ENCODE data around the gene MMS19.

Gene MMS19

DNA sequence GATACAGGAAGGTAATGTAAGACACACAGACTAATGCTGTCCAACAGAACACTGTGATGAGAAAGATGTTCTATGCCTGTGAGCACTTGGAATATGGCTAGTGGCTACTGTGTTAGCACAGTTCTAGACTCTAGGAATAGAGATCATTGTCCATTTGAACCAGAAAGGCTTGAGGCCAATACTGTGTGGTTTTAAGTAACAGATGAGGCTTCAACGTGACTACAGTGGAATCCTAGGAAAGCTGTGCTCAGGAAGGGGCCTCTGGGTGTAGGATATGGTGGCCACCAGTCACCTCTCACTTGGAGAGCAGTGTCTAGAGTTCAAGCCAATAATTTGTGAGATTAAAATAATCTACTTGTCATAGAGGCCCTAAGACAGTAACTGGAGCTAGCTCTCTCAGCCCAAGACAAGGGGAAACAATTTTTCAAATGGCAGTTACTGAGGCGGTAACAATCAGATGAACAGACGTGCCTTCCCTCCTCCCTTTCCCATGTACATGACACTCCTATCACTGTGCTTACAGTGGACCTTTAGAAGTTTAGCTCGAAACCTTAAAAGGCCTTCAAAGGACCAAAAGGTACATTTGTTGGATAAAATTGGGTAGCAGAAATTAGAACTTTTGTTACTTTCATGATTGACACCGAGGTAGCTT, 42.1 kb downstream of the MMS19 start:
- no peak overlapping the region for H3K4me3 ChIP-seq (replicated peaks; ENCODE audit: low read depth, low read length)
- DNase-seq (ENCODE audit: low read depth), result no peak
- TF ChIP-seq, protein P1, sequence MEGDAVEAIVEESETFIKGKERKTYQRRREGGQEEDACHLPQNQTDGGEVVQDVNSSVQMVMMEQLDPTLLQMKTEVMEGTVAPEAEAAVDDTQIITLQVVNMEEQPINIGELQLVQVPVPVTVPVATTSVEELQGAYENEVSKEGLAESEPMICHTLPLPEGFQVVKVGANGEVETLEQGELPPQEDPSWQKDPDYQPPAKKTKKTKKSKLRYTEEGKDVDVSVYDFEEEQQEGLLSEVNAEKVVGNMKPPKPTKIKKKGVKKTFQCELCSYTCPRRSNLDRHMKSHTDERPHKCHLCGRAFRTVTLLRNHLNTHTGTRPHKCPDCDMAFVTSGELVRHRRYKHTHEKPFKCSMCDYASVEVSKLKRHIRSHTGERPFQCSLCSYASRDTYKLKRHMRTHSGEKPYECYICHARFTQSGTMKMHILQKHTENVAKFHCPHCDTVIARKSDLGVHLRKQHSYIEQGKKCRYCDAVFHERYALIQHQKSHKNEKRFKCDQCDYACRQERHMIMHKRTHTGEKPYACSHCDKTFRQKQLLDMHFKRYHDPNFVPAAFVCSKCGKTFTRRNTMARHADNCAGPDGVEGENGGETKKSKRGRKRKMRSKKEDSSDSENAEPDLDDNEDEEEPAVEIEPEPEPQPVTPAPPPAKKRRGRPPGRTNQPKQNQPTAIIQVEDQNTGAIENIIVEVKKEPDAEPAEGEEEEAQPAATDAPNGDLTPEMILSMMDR (IDR thresholded peaks at IDR 0.05; ENCODE audit: low read length, missing control alignments), result no peak

DNA sequence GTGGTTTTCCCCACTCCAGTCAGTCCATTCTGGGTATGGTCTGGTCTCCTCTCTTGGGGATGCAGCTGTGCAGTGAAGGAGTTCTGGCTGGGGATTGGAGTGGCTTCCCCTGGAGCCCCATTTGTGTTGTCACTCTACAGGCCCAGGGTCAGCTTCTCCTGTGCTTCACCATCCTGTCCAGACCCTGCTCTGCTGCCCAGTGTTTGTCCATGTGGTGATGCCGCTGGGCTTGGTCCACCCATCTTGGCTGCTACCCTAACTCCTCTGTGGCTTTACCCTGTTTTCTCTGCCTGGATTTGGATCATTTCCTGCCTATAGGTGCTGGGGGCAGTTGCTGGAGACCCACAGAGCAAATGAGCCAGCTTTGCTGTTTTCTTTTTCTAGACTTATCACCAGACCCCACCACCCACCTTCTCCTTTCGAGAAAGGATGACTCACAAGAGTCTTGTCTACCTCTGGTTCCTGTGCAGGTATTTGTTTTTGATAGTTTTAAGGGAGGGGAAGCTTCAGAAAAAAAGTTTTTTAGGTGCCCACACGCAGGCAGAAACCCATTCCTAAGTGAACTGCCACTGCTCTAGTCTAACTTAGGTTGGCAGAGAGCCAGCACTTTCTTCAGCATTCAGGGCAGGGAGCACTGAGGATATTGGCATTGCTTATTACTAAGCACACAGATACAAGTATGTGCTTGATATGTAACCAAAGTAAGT, 43.7 kb downstream of the MMS19 start:
- peak; percentile 62 for DNase-seq (ENCODE audit: low read depth)
- no peak overlapping the region for H3K4me3 ChIP-seq (replicated peaks; ENCODE audit: low read depth, low read length)
- TF ChIP-seq, protein P1 (IDR thresholded peaks at IDR 0.05; ENCODE audit: low read length, missing control alignments), result no peak

DNA sequence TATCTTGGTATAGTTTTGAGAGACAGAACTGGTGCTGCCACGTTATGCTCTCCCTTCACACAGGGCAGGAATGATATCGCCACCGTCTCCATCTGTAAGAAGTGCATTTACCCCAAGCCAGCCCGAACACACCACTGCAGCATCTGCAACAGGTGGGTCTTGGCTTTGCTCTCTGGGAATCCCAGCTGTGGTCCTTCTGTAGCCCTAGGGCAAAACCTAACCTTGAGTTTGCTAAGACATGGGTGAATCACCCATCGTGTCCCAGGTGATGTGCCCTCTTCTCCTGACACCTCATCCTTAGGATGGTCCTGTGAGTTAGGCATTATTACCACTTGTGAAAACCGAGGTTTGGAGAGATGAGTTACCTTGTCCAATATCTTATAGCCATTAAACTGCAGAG, 45.9 kb downstream of the MMS19 start:
- TF ChIP-seq, protein P1 (IDR thresholded peaks at IDR 0.05; ENCODE audit: low read length, missing control alignments), result no peak
- no peak for DNase-seq (ENCODE audit: low read depth)
- no peak overlapping the region for H3K4me3 ChIP-seq (replicated peaks; ENCODE audit: low read depth, low read length)

DNA sequence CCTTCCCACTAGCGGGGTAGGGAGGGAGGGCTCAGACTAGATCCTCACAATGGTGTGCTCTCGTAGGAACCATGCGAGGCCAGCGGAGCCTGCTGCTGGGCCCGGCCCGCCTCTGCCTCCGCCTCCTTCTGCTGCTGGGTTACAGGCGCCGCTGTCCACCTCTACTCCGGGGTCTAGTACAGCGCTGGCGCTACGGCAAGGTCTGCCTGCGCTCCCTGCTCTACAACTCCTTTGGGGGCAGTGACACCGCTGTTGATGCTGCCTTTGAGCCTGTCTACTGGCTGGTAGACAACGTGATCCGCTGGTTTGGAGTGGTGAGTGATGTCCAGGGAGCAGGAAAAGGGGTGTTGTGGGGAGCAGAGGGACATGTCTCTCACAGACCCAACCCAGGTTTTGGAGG, 46.6 kb downstream of the MMS19 start:
- TF ChIP-seq, protein P1 (IDR thresholded peaks at IDR 0.05; ENCODE audit: low read length, missing control alignments), result no peak
- no peak overlapping the region for H3K4me3 ChIP-seq (replicated peaks; ENCODE audit: low read depth, low read length)

DNA sequence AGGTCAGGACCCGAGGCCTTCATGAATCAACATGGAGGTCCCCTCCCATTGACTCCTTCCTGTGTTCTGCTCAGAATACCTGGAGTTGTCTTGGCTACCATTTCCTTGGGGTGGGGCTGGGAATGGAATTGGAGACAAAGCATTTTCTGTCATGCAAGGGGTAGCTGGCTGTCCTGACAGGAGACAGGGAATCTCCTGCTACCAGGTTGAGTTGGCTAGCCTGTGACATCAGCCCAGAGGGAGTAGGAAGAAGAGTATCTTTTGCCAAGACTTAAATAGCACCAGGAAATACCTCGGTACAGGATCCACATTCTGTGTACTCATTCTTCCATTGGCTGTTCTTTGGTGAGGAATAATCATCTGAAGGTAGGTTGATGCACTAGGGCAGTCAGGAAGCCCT, 47.4 kb downstream of the MMS19 start:
- DNase-seq (ENCODE audit: low read depth), result peak; percentile 32
- no peak overlapping the region for H3K4me3 ChIP-seq (replicated peaks; ENCODE audit: low read depth, low read length)

More for the DNA sequence above, 46.6 kb downstream of the MMS19 start:
- no peak for DNase-seq (ENCODE audit: low read depth)

DNA sequence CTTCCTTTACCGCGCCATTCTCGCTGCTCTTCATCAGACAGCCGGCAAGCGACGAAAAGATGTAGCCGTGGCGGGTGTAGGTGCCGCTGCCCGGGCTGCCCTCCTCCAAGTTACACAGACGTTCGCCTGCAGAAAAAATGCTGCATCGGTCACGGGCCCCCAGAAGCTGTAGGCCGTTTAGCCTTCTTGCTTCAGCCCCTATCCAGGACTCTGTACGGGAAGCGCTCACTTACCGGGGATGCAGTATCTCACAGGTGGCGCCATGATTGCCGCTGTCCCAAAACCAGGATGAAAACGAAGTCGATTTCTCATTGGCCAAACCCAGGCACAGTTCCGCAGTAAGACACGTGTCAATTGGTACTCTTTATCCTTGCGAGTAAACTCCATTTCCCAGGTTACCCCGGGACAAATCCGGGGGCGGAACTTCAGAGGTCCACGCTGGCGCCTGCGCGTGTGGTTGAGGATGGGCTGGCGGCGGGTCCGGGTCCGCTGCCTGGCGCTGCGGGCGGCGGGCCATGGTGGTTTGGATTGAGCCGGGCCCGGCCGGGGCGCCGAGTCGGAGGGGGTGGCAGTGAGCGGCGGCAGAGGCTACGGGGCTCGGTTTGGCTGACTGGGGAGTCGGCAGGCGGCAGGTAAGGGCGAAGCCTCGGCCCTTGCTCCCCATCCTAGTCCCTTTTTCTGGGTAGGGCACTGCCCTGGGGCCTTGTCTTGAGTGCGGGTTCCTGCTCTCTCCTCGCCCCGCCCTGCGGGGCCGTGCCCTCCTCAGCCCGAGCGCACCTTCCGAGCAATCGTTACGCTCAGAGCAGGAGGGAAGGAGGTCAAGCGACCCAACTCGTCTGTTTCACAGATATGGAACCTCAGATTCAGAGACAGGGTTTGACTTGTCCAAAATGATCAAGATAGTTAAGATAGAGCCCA, 52.2 kb downstream of the MMS19 start, which contains the start of the genes EXOSC1 and ZDHHC16:
Gene EXOSC1, minus strand, starts transcription at position 285 of the 918 bp plus-strand sequence. Its CDS starts 21 bp downstream, at position 264.
Gene ZDHHC16, plus strand, starts transcription at position 454 of the 918 bp plus-strand sequence. CDS start 5,501 bp downstream, outside the sequence.
- DNase-seq (ENCODE audit: low read depth), result peak; percentile 96
- H3K4me3 ChIP-seq (replicated peaks; ENCODE audit: low read depth, low read length), result peak within 1 kb of the TSS; percentile 88
- TF ChIP-seq, protein P1 (IDR thresholded peaks at IDR 0.05; ENCODE audit: low read length, missing control alignments), result no peak

More for the DNA sequence above, 47.4 kb downstream of the MMS19 start:
- TF ChIP-seq, protein P1 (IDR thresholded peaks at IDR 0.05; ENCODE audit: low read length, missing control alignments), result no peak
